ENCODE results near the gene FGF13. TPM values are rescaled to one million over a fixed set of nuclear protein-coding genes. Genes with fewer than 3 reads are reported as not detected.

FGF13 gene
- total RNA-seq, 1 experiment from 2014 or later: not detected

DNA sequence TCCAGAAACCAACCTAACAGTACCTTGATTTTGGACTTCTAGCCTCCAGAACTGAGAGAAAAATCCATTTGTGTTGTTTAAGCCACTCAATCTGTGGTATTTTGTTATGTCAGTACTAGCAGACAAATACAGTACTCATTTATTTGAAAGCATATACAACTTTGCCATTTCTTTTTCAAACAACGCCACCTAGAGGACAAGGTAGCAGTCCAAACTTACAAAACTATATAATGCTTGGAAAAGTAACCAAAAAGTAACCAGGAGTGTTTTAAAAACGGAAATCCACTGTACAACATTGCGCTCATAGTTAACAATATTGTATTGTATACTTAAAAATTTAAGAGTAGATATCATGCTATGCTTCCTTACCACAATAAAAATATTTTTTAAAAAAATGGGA, 37.0 kb upstream of the FGF13 start:
- no peak for ATAC-seq
- no TSS peak for BruUV-seq (replicated peaks)
- TF ChIP-seq, protein P1, sequence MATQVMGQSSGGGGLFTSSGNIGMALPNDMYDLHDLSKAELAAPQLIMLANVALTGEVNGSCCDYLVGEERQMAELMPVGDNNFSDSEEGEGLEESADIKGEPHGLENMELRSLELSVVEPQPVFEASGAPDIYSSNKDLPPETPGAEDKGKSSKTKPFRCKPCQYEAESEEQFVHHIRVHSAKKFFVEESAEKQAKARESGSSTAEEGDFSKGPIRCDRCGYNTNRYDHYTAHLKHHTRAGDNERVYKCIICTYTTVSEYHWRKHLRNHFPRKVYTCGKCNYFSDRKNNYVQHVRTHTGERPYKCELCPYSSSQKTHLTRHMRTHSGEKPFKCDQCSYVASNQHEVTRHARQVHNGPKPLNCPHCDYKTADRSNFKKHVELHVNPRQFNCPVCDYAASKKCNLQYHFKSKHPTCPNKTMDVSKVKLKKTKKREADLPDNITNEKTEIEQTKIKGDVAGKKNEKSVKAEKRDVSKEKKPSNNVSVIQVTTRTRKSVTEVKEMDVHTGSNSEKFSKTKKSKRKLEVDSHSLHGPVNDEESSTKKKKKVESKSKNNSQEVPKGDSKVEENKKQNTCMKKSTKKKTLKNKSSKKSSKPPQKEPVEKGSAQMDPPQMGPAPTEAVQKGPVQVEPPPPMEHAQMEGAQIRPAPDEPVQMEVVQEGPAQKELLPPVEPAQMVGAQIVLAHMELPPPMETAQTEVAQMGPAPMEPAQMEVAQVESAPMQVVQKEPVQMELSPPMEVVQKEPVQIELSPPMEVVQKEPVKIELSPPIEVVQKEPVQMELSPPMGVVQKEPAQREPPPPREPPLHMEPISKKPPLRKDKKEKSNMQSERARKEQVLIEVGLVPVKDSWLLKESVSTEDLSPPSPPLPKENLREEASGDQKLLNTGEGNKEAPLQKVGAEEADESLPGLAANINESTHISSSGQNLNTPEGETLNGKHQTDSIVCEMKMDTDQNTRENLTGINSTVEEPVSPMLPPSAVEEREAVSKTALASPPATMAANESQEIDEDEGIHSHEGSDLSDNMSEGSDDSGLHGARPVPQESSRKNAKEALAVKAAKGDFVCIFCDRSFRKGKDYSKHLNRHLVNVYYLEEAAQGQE (IDR thresholded peaks at IDR 0.05; ENCODE audit: insufficient read depth in 1 of 2, low read depth in 2 of 2, low read length in 1 of 2): no peak
- TF ChIP-seq POLR2AphosphoS5 (IDR thresholded peaks at IDR 0.05; ENCODE audit: low read depth, low read length) (no peak), TCF7L2 (IDR thresholded peaks at IDR 0.05; ENCODE audit: low read depth, low read length) (no peak), SIN3A (IDR thresholded peaks at IDR 0.05; ENCODE audit: borderline replicate concordance, insufficient read depth, low read depth, low read length) (no peak)
- TF ChIP-seq, protein P2, sequence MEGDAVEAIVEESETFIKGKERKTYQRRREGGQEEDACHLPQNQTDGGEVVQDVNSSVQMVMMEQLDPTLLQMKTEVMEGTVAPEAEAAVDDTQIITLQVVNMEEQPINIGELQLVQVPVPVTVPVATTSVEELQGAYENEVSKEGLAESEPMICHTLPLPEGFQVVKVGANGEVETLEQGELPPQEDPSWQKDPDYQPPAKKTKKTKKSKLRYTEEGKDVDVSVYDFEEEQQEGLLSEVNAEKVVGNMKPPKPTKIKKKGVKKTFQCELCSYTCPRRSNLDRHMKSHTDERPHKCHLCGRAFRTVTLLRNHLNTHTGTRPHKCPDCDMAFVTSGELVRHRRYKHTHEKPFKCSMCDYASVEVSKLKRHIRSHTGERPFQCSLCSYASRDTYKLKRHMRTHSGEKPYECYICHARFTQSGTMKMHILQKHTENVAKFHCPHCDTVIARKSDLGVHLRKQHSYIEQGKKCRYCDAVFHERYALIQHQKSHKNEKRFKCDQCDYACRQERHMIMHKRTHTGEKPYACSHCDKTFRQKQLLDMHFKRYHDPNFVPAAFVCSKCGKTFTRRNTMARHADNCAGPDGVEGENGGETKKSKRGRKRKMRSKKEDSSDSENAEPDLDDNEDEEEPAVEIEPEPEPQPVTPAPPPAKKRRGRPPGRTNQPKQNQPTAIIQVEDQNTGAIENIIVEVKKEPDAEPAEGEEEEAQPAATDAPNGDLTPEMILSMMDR (IDR thresholded peaks at IDR 0.05): peak; percentile 56; the same call in 1 of the 2 replicates
- H3K9me3 ChIP-seq (ENCODE audit: control insufficient read depth, insufficient read depth, low read depth, low read length): no peaks in the 10 kb centered on the region
- no peaks in the 10 kb centered on the region for H3K27me3 ChIP-seq (ENCODE audit: control insufficient read depth, insufficient read depth, low read length)
- ChIA-PET CTCF (no interaction called here), POLR2A (no interaction called here)
- in situ Hi-C loops (cut with HindIII; ENCODE audit: low pct_unique_long_range_greater_than_20kb, low sequenced_read_pairs) (no loop called here), intact Hi-C loops (cut with micrococcal nuclease; ENCODE audit: unreplicated experiment) (loop anchor here (5.0 to 10.0 kb wide), 2 partner anchors 451 to 624 kb away; no protein-coding TSS in a partner anchor)
- no peak for DNase-seq (ENCODE audit: low read depth, low spot score)
- H3K27ac ChIP-seq (ENCODE audit: low read length): no peak overlapping the region
- no peaks in the 10 kb centered on the region for H3K36me3 ChIP-seq (ENCODE audit: control insufficient read depth, insufficient read depth, low read length)
- H3K4me1 ChIP-seq (ENCODE audit: control insufficient read depth, insufficient read depth, low read length): no peaks in the 10 kb centered on the region
- H3K4me3 ChIP-seq (ENCODE audit: low read depth in 2 of 2, low read length in 2 of 2): no peak overlapping the region

DNA sequence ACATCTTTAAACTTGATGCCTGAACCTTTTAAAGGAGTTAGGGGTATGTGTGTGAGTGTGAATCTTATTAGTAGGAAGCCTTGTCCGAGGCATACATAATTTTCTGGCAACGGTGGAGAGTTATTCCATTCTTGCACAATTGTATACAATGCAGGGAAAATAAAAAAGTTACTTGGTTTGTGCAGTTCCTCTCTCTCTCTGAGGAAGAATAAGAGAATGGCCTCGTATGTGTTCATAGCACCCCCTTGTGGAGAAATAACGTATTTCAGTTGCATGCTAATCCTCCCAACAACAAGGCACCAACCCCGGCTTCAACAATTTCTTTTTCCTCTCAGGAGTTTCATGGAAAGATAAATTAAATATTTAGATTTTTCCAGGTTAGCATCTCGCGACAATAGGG, 33.7 kb upstream of the FGF13 start:
- TF ChIP-seq SIN3A (IDR thresholded peaks at IDR 0.05; ENCODE audit: borderline replicate concordance, insufficient read depth, low read depth, low read length) (no peak), TCF7L2 (IDR thresholded peaks at IDR 0.05; ENCODE audit: low read depth, low read length) (no peak), POLR2AphosphoS5 (IDR thresholded peaks at IDR 0.05; ENCODE audit: low read depth, low read length) (no peak)
- TF ChIP-seq, protein P1 (IDR thresholded peaks at IDR 0.05; ENCODE audit: insufficient read depth in 1 of 2, low read depth in 2 of 2, low read length in 1 of 2): no peak
- TF ChIP-seq, protein P2 (IDR thresholded peaks at IDR 0.05): peak; percentile 75; the same call in 1 of the 2 replicates
- Histone ChIP-seq H3K27ac (ENCODE audit: low read length) (no peak overlapping the region), H3K36me3 (ENCODE audit: control insufficient read depth, insufficient read depth, low read length) (no peaks in the 10 kb centered on the region), H3K4me1 (ENCODE audit: control insufficient read depth, insufficient read depth, low read length) (no peaks in the 10 kb centered on the region), H3K4me3 (ENCODE audit: low read depth in 2 of 2, low read length in 2 of 2) (no peak overlapping the region), H3K9me3 (ENCODE audit: control insufficient read depth, insufficient read depth, low read depth, low read length) (no peaks in the 10 kb centered on the region), H3K27me3 (ENCODE audit: control insufficient read depth, insufficient read depth, low read length) (0 out of 2 replicates have a peak, but pooled peaks cover 2% of the 10 kb centered on the region)
- ATAC-seq: peak; percentile 77
- no peak for DNase-seq (ENCODE audit: low read depth, low spot score)
- BruUV-seq (replicated peaks): no TSS peak
- in situ Hi-C loops (cut with HindIII; ENCODE audit: low pct_unique_long_range_greater_than_20kb, low sequenced_read_pairs) (no loop called here), intact Hi-C loops (cut with micrococcal nuclease; ENCODE audit: unreplicated experiment) (loop anchor here (1.0 to 10.0 kb wide), 3 partner anchors 448 to 620 kb away; no protein-coding TSS in a partner anchor)
- ChIA-PET POLR2A (interaction anchor here (0.6 kb wide), 1 partner anchor 279 kb away, joined by 3 read pairs; no protein-coding TSS in a partner anchor), CTCF (no interaction called here)
